Measurements from ENCODE around the gene NENF.
A peak's percentile ranks its signal among the peaks of the same experiment; 100 is the strongest.
"Not testable (repeated sequence)": the region's sequence is repeated elsewhere in the genome, so short reads cannot be mapped to it uniquely, and the experiment has no call there.

Gene NENF

DNA sequence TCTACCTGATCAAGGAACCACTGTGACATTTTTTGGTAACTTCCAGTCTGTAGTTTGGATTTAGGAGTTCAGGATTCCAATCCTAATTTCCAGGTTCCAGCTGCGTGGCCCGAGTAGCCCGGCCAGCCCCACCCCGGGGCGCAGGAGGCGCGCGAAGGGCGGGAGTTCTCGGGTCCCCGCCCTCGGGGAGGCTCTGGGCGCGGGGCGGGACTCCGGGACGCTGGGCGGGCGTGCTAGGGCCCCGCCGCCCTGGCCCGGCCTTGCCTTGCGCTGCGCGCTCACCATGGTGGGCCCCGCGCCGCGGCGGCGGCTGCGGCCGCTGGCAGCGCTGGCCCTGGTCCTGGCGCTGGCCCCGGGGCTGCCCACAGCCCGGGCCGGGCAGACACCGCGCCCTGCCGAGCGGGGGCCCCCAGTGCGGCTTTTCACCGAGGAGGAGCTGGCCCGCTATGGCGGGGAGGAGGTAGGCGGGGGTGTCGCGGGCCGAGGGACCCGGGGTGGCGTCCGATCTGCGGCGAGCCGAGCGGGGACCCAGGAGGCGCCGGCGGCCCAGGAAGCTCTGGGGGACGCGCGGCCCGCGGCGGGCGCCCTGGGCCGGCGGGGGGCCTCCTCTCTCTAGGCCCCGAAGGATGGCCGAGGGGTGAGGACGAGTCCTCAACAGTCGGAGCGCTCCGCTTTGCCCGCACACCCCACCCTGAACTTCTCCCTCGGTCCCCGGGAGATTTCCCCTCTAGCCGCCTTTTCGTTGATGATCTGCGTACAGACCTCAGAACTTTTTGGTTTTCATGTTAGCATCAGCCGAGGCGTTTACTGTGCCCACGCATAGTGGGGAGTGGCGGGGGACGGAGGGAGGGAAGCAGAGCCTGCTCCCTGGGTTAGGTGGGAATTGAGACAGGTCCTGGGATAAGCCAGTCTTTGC is at the start of gene NENF:
NENF (plus strand) TSS at position 260 of the 916 bp plus-strand sequence; CDS start at position 284, 24 bp downstream.
- DNase-seq: peak; percentile 70

- no peak for DNase-seq
These were observed 46.7 kb upstream of the NENF start for GRCh38 chr1:212386029-212386428.

DNA sequence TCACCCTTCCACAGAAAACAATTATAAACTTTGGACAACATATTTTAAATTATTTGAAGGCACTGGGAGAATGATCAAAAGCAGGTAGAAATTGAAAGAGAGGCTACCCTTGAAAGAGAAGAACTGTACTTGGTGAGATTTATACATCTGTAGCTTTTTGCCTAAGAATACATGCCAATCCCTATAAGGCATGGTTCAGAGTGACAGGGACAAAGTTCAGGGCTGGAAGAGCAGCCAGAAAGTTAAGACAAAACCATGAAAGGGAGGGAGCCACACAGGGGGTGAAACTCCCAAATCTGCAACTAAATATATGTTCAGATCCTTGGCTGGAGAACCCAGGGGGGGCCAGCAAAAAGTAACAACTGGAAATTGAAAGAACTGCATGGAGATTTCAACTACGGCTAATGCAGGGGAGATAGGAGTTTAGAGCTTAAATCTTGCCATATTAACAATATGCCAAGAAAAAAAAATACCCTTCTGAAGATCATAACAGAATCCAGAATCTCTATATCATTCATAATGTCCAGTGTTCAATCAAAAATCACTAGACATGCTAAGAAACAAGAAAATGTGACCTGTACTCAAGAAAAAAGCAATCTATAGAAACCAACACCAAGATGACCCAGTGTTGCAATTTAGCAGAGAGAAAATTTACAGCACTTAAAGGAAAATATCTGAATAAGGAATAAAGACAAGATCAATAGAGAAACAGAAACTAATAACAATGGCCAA is 43.6 kb upstream of the NENF start:
- no peak for DNase-seq

DNA sequence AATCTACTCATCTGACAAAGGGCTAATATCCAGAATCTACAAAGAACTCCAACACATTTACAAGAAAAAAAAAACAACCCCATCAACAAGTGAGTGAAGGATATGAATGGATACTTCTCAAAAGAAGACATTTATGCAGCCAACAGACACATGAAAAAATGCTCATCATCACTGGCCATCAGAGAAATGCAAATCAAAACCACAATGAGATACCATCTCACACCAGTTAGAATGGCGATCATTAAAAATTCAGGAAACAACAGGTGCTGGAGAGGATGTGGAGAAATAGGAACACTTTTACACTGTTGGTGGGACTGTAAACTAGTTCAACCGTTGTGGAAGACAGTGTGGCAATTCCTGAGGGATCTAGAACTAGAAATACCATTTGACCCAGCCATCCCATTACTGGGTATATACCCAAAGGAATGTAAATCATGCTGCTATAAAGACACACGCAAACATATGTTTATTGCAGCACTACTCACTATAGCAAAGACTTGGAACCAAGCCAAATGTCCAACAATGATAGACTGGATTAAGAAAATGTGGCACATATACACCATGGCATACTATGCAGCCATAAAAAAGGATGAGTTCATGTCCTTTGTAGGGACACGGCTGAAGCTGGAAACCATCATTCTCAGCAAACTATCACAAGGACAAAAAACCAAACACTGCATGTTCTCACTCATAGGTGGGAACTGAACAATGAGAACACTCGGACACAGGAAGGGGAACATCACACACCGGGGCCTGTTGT is 36.9 kb upstream of the NENF start:
- DNase-seq: not testable (repeated sequence)

DNA sequence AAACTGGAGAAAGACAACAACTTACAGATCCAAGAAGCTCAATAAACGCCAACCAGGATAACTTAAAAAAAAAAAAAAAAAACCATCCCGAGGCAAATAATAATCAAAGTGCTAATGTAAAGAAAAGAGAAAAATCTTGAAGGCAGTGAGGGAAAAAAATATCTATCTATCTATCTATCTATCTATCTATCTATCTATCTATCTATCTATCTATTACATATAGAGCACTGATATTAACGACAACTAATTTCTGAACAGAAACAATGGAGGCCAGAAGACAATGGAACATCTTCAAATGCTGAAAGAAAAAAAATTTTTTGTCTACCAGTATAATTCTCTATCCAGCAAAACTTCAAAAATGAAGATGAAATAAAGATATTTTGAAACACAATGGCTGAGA is 36.1 kb upstream of the NENF start:
- no peak for DNase-seq

DNA sequence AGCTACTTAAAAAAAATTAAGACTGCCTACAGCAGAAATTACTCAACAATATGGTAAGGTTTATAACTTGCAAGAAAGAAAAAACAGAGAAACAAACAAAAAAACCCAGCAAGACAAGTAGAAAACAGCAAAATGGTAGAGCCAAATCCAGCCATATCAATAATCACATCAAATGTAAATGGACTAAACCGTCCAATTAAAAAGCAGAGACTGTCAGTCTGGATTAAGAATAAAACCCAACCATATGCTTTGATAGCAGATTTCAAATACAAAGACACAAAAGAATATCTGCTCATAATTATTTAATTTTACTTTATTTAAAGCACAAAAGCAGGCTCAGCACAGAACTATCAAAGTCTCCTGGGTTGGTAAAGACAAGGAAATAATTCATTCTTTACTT is 35.5 kb upstream of the NENF start:
- no peak for DNase-seq

DNA sequence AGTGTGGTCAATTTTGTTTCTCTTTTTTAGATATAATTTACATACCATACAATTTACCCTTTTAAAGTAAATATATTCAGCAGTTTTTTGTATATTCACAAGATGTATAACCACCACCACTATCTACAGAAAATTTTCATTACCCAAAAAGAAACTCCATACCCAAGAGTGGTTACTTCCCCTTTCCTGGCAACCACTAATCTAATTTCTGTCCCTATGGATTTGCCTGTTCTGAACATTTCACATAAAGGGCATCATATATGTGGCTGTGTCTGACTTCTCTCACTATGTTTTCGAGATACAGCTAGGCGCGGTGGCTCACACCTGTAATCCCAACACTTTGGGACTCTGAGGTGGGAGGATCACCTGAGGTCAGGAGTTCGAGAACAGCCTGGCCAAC is 31.7 kb upstream of the NENF start:
- no peak for DNase-seq

DNA sequence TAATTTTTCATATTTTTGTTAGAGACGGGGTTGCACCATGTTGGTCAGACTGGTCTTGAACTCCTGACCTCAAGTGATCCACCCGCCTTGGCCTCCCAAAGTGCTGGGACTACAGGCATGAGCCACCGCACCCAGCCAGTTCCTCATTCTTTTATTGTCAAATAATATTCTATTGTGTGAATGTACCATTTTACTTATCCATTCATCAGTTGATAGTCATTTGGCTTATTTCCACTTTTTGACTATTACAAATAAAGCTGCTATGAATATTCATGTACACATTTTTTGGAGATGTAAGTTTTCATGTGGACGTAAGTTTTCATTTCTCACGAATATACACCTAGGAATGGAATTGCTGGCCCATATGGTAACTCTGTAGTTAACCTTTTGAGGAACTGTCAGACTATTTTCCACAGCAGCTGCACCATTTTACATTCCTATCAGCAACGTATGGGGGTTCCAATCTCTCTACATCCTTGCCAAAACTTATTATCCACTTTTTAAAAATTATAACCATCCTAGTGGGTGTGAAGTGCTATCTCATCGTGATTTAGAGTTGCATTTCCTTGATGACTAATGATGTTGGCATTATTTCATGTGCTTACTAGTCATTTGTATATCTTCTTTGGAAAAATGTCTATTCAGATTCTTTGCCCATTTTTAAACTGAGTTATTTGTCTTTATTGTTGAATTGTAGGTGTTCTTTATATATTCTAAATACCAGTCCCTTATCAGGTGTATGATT is 30.7 kb upstream of the NENF start:
- DNase-seq: no peak

DNA sequence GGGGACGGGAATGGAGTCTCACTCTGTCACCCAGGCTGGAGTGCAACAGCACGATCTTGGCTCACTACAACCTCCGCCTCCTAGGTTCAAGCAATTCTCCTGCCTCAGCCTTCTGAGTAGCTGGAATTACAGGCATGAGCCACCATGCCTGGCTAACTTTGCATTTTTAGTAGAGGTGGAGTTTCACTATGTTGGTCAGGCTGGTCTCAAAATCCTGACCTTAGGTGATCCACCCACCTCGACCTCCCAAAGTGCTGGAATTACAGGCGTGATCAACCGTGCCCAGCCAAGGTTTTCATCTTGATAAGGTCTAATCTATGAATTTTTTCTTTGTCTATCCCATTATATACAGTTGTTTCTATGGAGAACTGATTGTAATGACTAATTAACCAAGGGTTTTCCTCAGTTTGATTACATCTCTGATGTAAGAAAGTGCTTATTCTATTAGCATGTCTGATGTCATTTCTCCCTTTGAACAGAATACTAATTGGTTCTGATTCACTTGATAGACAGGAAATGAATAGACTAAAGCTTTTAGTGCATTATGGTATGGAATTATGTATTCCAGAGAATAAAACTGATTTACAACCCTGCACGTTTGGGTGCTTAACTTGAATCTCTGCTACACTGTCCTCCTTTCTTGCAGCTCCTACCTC is 29.9 kb upstream of the NENF start:
- DNase-seq: no peak

DNA sequence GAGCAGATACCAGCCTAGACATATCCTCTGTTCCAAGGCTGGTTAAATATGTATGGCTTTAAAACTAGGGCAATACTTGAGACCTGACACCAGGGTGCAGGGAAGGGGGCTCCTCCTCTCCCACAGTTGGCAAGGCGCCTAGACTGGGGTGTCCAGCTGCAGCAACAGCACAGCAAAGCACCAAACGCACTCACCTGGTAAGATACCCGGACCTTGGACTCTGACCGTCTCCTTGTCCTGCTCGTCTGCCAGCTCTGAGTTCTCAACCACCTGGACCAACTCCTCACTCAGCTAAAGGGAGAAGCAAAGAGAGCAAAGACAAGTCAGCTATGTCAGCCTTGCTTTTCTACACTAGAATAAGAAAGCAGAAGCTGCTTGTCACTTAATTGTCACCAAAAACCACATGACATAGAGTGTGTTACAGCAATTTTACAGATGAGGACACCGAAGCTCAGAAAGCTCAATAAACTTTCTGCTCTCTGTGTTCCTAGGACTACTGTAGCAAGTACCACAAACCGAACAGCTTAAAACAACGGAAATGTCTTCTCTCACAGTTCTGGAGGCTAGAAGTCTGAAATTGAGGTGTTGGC is 22.4 kb upstream of the NENF start:
- no peak for DNase-seq

DNA sequence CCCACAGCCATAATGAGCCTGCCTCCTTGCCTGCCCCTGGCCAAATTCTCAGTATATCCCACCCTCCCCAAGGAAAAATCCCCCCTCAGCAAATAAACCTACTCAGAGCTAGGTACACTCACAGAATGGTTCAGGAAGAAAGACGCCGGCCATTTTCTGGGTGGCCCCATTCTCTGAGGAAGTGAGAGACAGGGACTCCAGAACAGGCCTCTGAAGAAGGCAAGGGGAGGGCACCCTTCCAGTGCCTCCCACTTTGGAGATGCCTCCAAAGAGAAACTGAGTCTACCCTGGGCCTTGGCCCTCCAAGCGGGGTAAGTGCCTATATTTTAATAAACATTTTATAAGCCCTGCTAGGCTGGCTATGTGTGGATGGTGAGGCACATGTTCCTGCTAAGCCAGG is 20.3 kb upstream of the NENF start:
- no peak for DNase-seq

- DNase-seq: no peak
These were observed 18.8 kb upstream of the NENF start for GRCh38 chr1:212413902-212414327.

- DNase-seq: peak; percentile 94
These were observed 18.2 kb upstream of the NENF start, which contains the start of gene PACC1 for GRCh38 chr1:212414328-212415106. PACC1 (minus strand) TSS chr1:212414886; CDS start chr1:212414757, 129 bp downstream.

DNA sequence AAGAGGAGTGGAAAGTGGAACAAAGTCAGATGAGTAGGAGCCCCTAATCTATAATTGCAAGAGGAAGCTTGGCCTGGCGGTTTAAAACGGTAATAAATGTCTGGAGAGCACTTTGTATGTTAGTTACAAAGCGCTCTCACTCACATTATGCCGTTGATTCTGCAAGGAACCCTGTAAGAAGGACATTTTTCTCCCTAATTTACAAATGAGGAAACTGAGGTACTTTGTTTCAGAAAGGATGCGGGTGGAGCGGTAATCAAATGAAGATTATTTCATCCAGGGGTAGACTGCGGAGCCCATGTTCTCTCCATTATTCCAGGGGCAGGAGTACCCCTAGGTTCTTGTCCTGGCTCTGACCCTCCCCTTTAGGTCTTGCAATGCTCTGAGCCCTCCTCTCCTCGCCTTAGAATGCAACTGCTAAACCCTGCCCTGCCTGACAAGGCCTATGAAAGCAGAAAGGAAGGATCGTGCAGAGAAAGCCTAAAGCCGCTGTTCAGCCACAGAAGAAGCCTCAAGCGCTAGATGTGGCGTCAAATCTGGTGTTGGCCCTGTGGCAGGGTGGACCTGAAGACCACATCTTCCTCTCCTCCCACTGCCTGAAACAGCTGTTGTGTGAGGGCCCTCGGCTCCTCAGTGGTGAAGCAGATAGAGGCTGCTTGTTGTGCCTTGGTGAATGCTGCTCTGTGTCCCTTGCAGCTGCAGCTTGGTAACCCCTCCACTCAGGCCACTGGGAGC is 17.4 kb upstream of the NENF start:
- no peak for DNase-seq

- no peak for DNase-seq
These were observed 11.6 kb upstream of the NENF start for GRCh38 chr1:212421165-212421564.

DNA sequence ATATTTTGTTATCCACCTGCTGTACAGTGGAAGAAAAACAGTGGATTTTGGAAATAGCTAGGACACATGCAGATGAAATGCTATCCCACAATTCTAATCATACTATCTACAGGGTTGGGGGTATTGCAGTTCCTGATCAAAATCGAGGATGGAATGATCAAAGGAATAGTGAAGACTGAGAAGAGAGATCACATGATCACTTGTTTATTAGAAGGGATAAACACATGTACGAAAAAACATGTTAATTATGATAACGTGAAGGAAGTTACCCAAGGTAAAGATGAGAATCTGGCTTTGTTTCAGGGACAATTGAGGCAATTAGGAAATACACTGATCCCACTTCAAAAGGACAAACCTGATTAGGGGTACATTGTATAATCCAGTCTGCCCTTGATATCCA is 8.8 kb upstream of the NENF start:
- DNase-seq: no peak

- no peak for DNase-seq
These were observed 4.2 kb upstream of the NENF start for GRCh38 chr1:212428496-212428895.

GRCh38 chr1:212430416-212430815 is 2.3 kb upstream of the NENF start:
- DNase-seq: no peak

DNA sequence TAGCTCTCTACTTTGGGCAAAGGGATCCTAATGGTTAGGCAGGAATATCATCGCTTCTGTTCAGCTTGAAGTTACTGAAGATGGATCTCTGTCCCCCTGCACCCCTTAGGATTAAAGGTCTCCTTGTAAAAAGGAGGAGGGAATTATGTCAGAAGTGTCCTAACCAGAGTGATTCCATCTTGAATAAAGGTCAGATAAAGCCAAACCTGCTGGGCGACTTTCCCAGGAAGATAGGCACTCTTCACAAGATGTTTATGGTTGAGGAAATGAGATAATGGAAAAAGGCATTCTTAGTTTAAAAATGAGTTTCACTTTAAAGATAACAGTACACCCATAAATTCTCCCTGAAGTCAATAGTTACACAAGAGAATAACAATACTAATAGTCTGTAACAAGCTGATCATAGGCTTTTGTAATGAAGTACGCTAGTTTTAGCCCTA is 1.7 kb upstream of the NENF start:
- DNase-seq: no peak

DNA sequence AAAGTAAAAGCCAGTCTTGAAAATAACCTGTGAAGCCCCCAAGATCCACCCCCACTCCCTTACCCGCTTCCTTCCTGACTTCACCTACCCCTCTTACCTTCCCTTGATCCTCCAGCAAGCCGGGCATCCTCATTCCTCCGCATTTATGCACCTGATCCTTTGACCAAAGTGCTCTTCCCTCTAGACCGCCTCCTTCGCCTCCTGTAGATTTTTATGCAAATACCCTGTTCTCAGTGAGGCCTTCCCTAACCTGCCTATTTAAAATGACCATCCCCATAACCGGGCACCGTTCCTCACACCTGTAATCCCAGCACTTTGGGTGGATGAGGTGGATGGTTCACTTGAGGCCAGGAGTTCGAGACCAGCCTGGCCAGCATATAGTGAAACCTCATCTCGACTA is 1.1 kb upstream of the NENF start:
- no peak for DNase-seq
